Measurements from ENCODE around the gene TMCO6.
"Not testable (repeated sequence)": the region's sequence is repeated elsewhere in the genome, so short reads cannot be mapped to it uniquely, and the experiment has no call there.

DNA sequence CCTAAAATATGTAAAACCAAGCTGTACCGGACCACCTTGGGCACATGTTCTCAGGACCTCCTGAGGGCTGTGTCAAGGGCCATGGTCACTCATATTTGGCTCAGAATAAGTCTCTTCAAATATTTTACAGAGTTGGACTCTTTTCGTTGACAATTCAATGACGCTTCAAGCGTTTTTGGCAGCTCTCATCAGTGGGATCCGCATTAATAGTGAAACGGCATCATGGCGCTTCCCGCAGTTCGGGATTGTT is 428 bp upstream of the TMCO6 start:
- TF ChIP-seq SP1 (IDR thresholded peaks at IDR 0.05) = not testable (repeated sequence)
- peak; percentile 97 for TF ChIP-seq YY1 (IDR thresholded peaks at IDR 0.05)

Data from liver (tissue), 2 donors.